MM.1S (cell line): ENCODE results near the gene NAP1L5.

Experiments
- DNase-seq: peaks from one replicate; pipeline ENCODE4 v3.0.0-alpha.2; 2015
- H2AFZ ChIP-seq: fragments of 300-600 bp; sonication (generic); 2 replicates; pipeline ENCODE4 v1.6.0; 2016; ENCODE audit warnings: antibody characterized with exemption, low read length
- H3F3A ChIP-seq: fragments of 300-600 bp; sonication (generic); 2 replicates; pipeline ENCODE4 v1.6.1; 2016; ENCODE audit warnings: mild to moderate bottlenecking, antibody characterized with exemption, low read length, moderate library complexity, mixed read lengths; ENCODE audit not compliant: insufficient read depth
- H3K27ac ChIP-seq: fragments of 300-600 bp; sonication (generic); 2 replicates; pipeline ENCODE4 v1.5.1; 2016; ENCODE audit warnings: mild to moderate bottlenecking, low read length
- H3K27me3 ChIP-seq: fragments of 300-600 bp; sonication (generic); replicated peaks from 2 replicates; pipeline ENCODE4 v1.6.0; 2016; ENCODE audit warnings: low read length; ENCODE audit not compliant: insufficient read depth
- H3K36me3 ChIP-seq: fragments of 300-600 bp; sonication (generic); replicated peaks from 2 replicates; pipeline ENCODE4 v1.6.1; 2016; ENCODE audit warnings: mild to moderate bottlenecking, low read length, mixed read lengths; ENCODE audit not compliant: insufficient read depth
- H3K4me1 ChIP-seq: fragments of 300-600 bp; sonication (generic); 2 replicates; pipeline ENCODE4 v1.6.1; 2016; ENCODE audit warnings: low read length, mixed read lengths
- H3K4me2 ChIP-seq: fragments of 300-600 bp; sonication (generic); 2 replicates; pipeline ENCODE4 v1.6.0; 2016; ENCODE audit warnings: low read depth, low read length
- H3K4me3 ChIP-seq: fragments of 300-600 bp; sonication (generic); 2 replicates; pipeline ENCODE4 v1.5.1; 2016; ENCODE audit warnings: low read length, mixed read lengths
- H3K79me2 ChIP-seq: fragments of 300-600 bp; sonication (generic); 2 replicates; pipeline ENCODE4 v1.6.1; 2016; ENCODE audit warnings: mixed run types, low read length, mixed read lengths
- H3K9ac ChIP-seq: fragments of 300-600 bp; sonication (generic); 2 replicates; pipeline ENCODE4 v1.6.1; 2016; ENCODE audit warnings: low read length, mixed read lengths
- H3K9me2 ChIP-seq: fragments of 300-600 bp; sonication (generic); replicated peaks from 2 replicates; pipeline ENCODE4 v1.6.1; 2016; ENCODE audit warnings: mild to moderate bottlenecking, low read length, mixed read lengths; ENCODE audit not compliant: insufficient read depth
- H3K9me3 ChIP-seq: fragments of 300-600 bp; sonication (generic); replicated peaks from 2 replicates; pipeline ENCODE4 v1.6.1; 2016; ENCODE audit warnings: mild to moderate bottlenecking, low read length, mixed read lengths; ENCODE audit not compliant: insufficient read depth
- H4K20me1 ChIP-seq: fragments of 300-600 bp; sonication (generic); 2 replicates; pipeline ENCODE4 v1.6.1; 2016; ENCODE audit warnings: mild to moderate bottlenecking, low read length, moderate library complexity, mixed read lengths; ENCODE audit not compliant: insufficient read depth
- EZH2 ChIP-seq: fragments of 300-600 bp; sonication (generic); optimal IDR thresholded peaks from 2 replicates; pipeline ENCODE3; 2017; ENCODE audit warnings: low read depth, mild to moderate bottlenecking, antibody characterized with exemption, low read length, mixed read lengths
- EZH2phosphoT487 ChIP-seq: fragments of 300-600 bp; sonication (generic); IDR thresholded peaks from 2 replicates; pipeline ENCODE4 v1.6.1; 2018; ENCODE audit warnings: antibody characterized with exemption, low read length
- TF ChIP-seq, protein P1 (sequence below): fragments of 300-600 bp; sonication (generic); IDR thresholded peaks from 2 replicates; pipeline ENCODE4 v1.5.1; 2016; ENCODE audit warnings: antibody characterized with exemption, low read length, mixed read lengths

NAP1L5 gene

DNA sequence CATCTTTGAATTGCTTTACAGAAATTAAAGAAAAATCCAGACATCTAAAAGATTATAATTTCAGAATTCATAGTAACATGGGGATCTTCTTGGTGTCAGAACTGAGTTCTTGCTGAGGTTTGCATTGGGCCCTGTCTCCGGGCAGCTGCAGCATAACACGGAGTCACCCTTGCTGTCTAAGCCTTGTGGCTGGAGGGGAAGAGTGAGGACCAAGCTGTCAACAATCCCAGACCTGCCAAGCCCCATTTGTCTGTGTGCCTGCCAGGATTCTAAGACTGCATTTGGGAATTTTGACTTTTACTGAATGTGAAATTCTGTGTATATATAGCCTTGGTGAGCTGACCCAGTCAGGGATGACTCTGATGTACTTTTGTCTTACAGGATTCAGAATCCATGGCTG lies 25.2 kb upstream of the NAP1L5 start:
- Histone ChIP-seq H4K20me1 (no peaks in the 10 kb centered on the region), H3K9ac (no peak overlapping the region), H2AFZ (no peak overlapping the region), H3K4me2 (no peak overlapping the region), H3K27ac (no peak overlapping the region), H3K79me2 (no peaks in the 10 kb centered on the region), H3K9me2 (no peaks in the 10 kb centered on the region), H3K4me3 (no peak overlapping the region), H3K27me3 (no peaks in the 10 kb centered on the region), H3F3A (no peaks in the 10 kb centered on the region), H3K9me3 (no peaks in the 10 kb centered on the region), H3K4me1 (no peaks in the 10 kb centered on the region), H3K36me3 (no peaks in the 10 kb centered on the region)
- TF ChIP-seq EZH2: no peak
- TF ChIP-seq EZH2phosphoT487: no peak
- TF ChIP-seq, protein P1, sequence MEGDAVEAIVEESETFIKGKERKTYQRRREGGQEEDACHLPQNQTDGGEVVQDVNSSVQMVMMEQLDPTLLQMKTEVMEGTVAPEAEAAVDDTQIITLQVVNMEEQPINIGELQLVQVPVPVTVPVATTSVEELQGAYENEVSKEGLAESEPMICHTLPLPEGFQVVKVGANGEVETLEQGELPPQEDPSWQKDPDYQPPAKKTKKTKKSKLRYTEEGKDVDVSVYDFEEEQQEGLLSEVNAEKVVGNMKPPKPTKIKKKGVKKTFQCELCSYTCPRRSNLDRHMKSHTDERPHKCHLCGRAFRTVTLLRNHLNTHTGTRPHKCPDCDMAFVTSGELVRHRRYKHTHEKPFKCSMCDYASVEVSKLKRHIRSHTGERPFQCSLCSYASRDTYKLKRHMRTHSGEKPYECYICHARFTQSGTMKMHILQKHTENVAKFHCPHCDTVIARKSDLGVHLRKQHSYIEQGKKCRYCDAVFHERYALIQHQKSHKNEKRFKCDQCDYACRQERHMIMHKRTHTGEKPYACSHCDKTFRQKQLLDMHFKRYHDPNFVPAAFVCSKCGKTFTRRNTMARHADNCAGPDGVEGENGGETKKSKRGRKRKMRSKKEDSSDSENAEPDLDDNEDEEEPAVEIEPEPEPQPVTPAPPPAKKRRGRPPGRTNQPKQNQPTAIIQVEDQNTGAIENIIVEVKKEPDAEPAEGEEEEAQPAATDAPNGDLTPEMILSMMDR: no peak
- no peak for DNase-seq

DNA sequence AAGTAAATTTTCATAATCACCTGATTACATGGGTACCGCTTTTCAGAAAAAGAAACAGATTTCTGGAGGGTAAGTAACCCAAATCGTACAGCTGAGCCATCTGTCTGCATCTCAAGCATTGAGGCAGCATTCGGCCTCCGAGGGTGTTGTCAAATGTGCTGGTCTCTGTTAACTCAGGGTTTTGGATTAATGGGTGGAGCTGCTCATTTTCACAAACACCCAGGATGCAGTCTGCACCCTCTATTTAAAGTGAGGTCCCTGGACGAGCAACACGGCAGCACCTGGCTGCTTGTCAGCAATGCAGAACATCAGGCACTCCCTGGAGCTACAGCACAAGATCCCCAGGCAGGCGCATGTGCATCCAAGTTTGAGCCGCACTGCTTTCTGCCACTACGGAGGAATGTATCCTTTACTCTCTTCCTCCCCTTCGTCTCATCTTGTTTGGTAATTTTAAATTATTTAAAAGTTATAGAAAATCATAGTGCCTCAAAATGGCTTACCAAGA lies 24.7 kb upstream of the NAP1L5 start:
- Histone ChIP-seq H3K27ac (no peak overlapping the region), H3K9ac (no peak overlapping the region), H3K9me2 (no peaks in the 10 kb centered on the region), H3F3A (no peaks in the 10 kb centered on the region), H3K4me1 (no peaks in the 10 kb centered on the region), H3K79me2 (no peaks in the 10 kb centered on the region), H3K36me3 (no peaks in the 10 kb centered on the region), H3K4me3 (no peak overlapping the region), H3K4me2 (no peak overlapping the region), H3K9me3 (no peaks in the 10 kb centered on the region), H2AFZ (no peak overlapping the region), H4K20me1 (no peaks in the 10 kb centered on the region), H3K27me3 (no peaks in the 10 kb centered on the region)
- TF ChIP-seq EZH2phosphoT487: no peak
- TF ChIP-seq EZH2: no peak
- TF ChIP-seq, protein P1: no peak
- DNase-seq: no peak

DNA sequence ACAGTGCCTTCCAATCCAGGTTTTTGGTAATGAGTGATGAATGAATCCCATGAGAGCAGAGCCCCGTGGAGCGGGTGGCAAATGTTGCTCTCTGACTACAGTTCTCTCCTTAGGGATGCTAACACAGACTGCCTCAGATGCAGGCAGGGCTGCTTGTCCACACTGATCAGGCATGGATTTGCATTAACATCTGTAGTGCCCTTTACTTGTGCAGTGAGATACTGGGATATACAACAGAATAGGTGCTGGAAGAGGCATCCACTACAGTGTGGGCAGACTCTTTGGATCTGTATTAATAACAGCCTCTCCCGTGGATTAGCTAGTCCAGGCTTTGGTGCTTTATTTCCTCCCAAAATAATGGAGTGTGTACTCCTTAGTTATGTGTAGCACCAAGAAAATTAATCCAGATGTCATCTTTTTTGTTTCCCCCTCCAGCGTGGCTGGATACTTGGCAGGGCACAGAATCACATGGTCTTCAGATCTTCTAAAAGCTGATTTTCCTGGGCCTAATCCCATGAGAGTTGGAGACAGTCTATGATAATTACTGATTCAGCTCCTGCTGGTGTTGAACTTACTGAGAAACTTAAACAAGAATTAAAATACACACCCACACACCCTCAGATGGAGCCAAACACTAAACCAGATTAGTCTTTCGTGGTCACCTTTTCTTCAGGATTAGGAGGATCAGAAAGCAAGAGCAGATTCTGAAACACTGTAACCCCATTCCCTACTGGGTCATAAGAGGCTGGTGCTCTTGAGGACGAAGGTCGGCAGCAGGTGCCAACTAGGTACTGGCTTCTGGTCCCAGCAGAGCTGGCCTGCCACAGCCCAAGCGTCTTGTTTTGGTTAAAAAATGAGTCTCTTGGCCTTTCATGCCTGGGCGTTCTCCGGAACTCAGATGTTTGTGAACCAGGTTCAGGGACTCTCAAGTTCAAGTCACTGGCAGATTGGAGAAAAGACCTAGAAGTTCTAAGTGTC lies 23.1 kb upstream of the NAP1L5 start:
- H3F3A ChIP-seq: no peaks in the 10 kb centered on the region
- DNase-seq: no peak
- TF ChIP-seq EZH2: no peak
- TF ChIP-seq, protein P1: no peak
- no peak for TF ChIP-seq EZH2phosphoT487
- no peak overlapping the region for H3K4me3 ChIP-seq
- H3K27me3 ChIP-seq: no peaks in the 10 kb centered on the region
- H3K9ac ChIP-seq: no peak overlapping the region
- no peaks in the 10 kb centered on the region for H4K20me1 ChIP-seq
- no peak overlapping the region for H2AFZ ChIP-seq
- no peak overlapping the region for H3K4me2 ChIP-seq
- no peaks in the 10 kb centered on the region for H3K4me1 ChIP-seq
- no peaks in the 10 kb centered on the region for H3K79me2 ChIP-seq
- no peaks in the 10 kb centered on the region for H3K9me3 ChIP-seq
- H3K27ac ChIP-seq: no peak overlapping the region
- H3K36me3 ChIP-seq: no peaks in the 10 kb centered on the region
- no peaks in the 10 kb centered on the region for H3K9me2 ChIP-seq
